Memory B cell (primary cell): ENCODE data around the gene FAM149A.

Source experiments
- ATAC-seq: fragments of 150-1000 bp; cut with Tn5 transposase; 2 replicates; pipeline ENCODE4 v1.10.0; 2021; ENCODE audit warnings: low read depth, mild to moderate bottlenecking, moderate library complexity
- DNase-seq, 2 donors: peaks; one replicate each; pipeline ENCODE4 v3.0.0; 2022; ENCODE audit warnings: low spot score in 2 of 2
- H3K27ac Mint-ChIP-seq: one replicate; pipeline ENCODE4 v1.8.0; 2022; ENCODE audit warnings: mild to moderate bottlenecking, moderate library complexity, mixed read lengths
- H3K27me3 Mint-ChIP-seq: one replicate; pipeline ENCODE4 v1.8.0; 2022; ENCODE audit warnings: mixed read lengths
- H3K36me3 Mint-ChIP-seq: one replicate; pipeline ENCODE4 v1.8.0; 2022; ENCODE audit warnings: mild to moderate bottlenecking, mixed read lengths
- H3K4me1 Mint-ChIP-seq: one replicate; pipeline ENCODE4 v1.8.0; 2022; ENCODE audit warnings: mixed read lengths
- H3K4me3 Mint-ChIP-seq: one replicate; pipeline ENCODE4 v1.8.0; 2022; ENCODE audit warnings: mild to moderate bottlenecking, moderate library complexity, mixed read lengths
- H3K9me3 Mint-ChIP-seq: one replicate; pipeline ENCODE4 v1.8.0; 2022; ENCODE audit warnings: mixed read lengths

The FAM149A gene

DNA sequence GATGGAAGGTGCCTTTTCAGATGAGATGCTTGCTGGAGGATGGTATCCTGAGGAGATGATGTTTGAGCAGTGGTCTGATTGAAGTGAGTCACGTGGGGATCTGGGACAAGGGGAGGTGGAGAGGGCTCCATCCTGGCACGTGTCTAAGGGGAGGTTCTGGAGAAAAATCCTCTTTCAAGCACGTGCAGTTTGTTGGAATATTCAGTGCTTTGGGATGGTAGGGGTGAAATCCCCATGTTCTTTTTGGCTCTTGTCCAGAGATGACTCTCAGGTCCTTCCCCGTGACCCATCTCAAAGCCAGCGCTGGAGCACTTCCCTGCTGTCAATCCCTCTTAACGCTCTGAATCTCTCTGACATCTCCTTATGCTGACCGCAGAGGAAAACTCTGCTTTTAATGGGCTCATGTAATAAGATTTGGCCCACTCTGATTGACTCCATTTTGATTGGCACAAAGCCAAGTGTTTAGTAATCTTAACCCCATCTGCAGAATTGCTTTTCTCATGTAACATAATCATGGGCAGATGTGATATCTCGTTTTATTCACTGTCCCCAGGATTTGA lies 112.0 kb downstream of the FAM149A start:
- peaks cover 4% of the 10 kb centered on the region for H3K27me3 Mint-ChIP-seq
- no peak for ATAC-seq
- no peaks in the 10 kb centered on the region for H3K9me3 Mint-ChIP-seq
- H3K36me3 Mint-ChIP-seq = peaks cover 7% of the 10 kb centered on the region
- no peaks in the 10 kb centered on the region for H3K4me1 Mint-ChIP-seq
- H3K27ac Mint-ChIP-seq = no peak overlapping the region
- no peak for DNase-seq
- H3K4me3 Mint-ChIP-seq = no peak overlapping the region

DNA sequence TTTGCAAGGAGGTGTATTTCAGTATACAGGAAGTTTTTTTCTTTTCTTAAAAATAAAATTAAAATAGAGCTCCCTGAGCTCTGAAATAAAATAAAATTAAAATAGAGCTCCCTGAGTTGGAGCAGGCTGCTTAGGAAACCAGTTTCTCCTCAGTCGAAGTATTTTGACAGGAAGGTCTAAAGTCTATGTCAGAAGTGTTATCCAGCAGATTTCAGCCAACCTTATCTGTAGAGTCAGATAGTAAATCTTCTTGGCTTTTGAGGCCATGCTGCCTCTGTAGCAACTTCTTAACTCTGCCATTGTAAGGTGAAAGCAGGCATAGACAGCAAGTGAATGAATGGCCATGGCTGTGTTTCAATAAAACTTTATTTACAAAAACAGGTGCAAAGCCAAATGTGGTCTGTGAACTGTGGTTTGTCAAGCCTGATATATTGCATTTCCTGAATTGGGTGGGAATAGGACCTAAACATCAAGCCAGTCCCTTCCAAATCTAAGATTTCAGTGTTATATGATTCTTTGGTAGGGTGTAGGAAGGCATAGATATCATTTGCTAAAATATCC lies 113.3 kb downstream of the FAM149A start:
- Mint-ChIP-seq H3K36me3 (peaks cover 2% of the 10 kb centered on the region), H3K4me1 (no peaks in the 10 kb centered on the region), H3K27ac (no peak overlapping the region), H3K9me3 (no peaks in the 10 kb centered on the region), H3K27me3 (peaks cover 4% of the 10 kb centered on the region), H3K4me3 (no peak overlapping the region)
- DNase-seq (no peak), ATAC-seq (no peak)

GRCh38 chr4:186221624-186222023 lies 117.1 kb downstream of the FAM149A start:
- Mint-ChIP-seq H3K4me3 (no peak overlapping the region), H3K36me3 (peaks cover 21% of the 10 kb centered on the region), H3K27ac (no peak overlapping the region), H3K9me3 (peaks cover 11% of the 10 kb centered on the region), H3K4me1 (no peaks in the 10 kb centered on the region), H3K27me3 (peaks cover 1% of the 10 kb centered on the region)
- ATAC-seq = no peak
- DNase-seq = no peak
